ENCODE measurements around the gene KRTAP12-2.

DNA sequence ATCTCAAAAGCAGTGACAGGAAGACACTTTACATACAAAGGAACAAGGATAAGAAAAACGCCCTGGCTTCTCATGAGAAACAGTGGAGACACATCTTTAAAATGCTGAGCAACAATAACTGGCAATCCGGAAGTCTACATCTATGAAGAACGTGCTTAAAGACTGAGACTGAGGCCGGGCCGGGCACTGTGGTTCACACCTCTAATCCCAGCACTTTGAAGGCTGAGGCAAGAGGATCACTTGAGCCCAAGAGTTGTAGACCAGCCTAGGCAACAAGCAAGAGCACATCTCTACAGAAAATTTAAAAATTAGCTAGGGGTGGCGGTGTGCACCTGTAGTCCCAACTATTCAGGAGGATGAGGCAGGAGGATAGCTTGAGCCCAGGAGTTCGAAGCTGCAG lies 17.4 kb upstream of the KRTAP12-2 start:
- TF ChIP-seq CTCF (conservative IDR thresholded peaks at IDR 0.05 in 1 of 2, IDR thresholded peaks at IDR 0.05 in 1 of 2; ENCODE audit: extremely low read depth in 1 of 2, insufficient read depth in 1 of 2, low read depth in 1 of 2, low read length in 2 of 2): no peak
- TF ChIP-seq EZH2 (IDR thresholded peaks at IDR 0.05; ENCODE audit: borderline replicate concordance, low read length): no peak

Measured in mammary epithelial cell (primary cell).